Measurements from ENCODE around the gene ASB1. TPM values are rescaled to one million over a fixed set of nuclear protein-coding genes. Genes with fewer than 3 reads are reported as not detected.
A peak's percentile ranks its signal among the peaks of the same experiment; 100 is the strongest.

ASB1 gene
- total RNA-seq, 1 donor from 2014 or later = 33.9 TPM

GRCh38 chr2:238423561-238424312 lies 3.0 kb upstream of the ASB1 start:
- H3K27me3 Mint-ChIP-seq (ENCODE audit: unreplicated experiment) = no peaks in the 10 kb centered on the region
- H3K9me3 Mint-ChIP-seq (ENCODE audit: unreplicated experiment) = no peaks in the 10 kb centered on the region
- H3K36me3 Mint-ChIP-seq (ENCODE audit: unreplicated experiment) = peaks cover 1% of the 10 kb centered on the region
- DNase-seq (ENCODE audit: extremely low spot score, unreplicated experiment) = no peak
- H3K27ac Mint-ChIP-seq (ENCODE audit: unreplicated experiment) = no peak overlapping the region
- H3K4me3 Mint-ChIP-seq (ENCODE audit: unreplicated experiment) = no peak overlapping the region
- peaks cover 61% of the 10 kb centered on the region for H3K4me1 Mint-ChIP-seq (ENCODE audit: unreplicated experiment)
- TF ChIP-seq CTCF (IDR thresholded peaks at IDR 0.05) = no peak

- H3K4me1 Mint-ChIP-seq (ENCODE audit: unreplicated experiment) = peaks cover 60% of the 10 kb centered on the region
- no peak overlapping the region for H3K4me3 Mint-ChIP-seq (ENCODE audit: unreplicated experiment)
- H3K9me3 Mint-ChIP-seq (ENCODE audit: unreplicated experiment) = no peaks in the 10 kb centered on the region
- no peak for TF ChIP-seq CTCF (IDR thresholded peaks at IDR 0.05)
- H3K27ac Mint-ChIP-seq (ENCODE audit: unreplicated experiment) = no peak overlapping the region
- H3K27me3 Mint-ChIP-seq (ENCODE audit: unreplicated experiment) = no peaks in the 10 kb centered on the region
- peak; percentile 73 for DNase-seq (ENCODE audit: extremely low spot score, unreplicated experiment)
- H3K36me3 Mint-ChIP-seq (ENCODE audit: unreplicated experiment) = peaks cover 1% of the 10 kb centered on the region
These were observed 2.4 kb upstream of the ASB1 start for GRCh38 chr2:238424313-238424700.

- Mint-ChIP-seq H3K4me3 (ENCODE audit: unreplicated experiment) (peak overlapping the region; percentile 78), H3K9me3 (ENCODE audit: unreplicated experiment) (no peaks in the 10 kb centered on the region), H3K27me3 (ENCODE audit: unreplicated experiment) (no peaks in the 10 kb centered on the region), H3K36me3 (ENCODE audit: unreplicated experiment) (peaks cover 3% of the 10 kb centered on the region), H3K27ac (ENCODE audit: unreplicated experiment) (no peak overlapping the region), H3K4me1 (ENCODE audit: unreplicated experiment) (peaks cover 50% of the 10 kb centered on the region)
- DNase-seq (ENCODE audit: extremely low spot score, unreplicated experiment) = peak; percentile 42
- TF ChIP-seq CTCF (IDR thresholded peaks at IDR 0.05) = no peak
These were observed 1.2 kb upstream of the ASB1 start for GRCh38 chr2:238425505-238425978.

DNA sequence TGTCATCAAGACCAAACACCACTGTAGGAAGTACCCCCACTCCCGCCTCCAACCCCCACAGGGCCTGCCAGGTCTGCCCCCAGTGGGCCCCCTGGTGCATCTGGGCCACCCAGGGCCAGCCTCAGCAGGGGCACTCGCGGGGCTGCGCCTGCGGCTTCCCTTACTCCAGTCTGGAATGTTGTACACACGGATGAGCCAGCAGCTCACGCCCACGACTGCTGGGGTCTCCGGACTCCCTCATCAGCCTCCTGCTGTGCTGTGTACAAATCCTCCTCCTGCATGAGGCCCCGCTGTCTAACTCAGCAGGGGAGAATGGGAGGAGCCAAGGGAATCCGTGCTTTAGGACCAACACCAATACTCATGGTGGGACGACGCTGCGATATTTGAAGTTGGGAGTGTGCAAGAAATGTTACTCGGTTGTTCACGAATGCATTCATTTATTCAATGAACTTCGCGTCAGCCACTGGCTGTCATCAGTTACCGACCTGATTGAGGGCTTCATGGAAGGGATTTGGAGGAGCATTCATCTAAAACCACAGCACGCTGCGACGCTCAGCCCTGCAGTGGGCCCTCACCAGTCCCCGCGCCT lies 654 bp upstream of the ASB1 start:
- TF ChIP-seq CTCF (IDR thresholded peaks at IDR 0.05) = no peak
- H3K27ac Mint-ChIP-seq (ENCODE audit: unreplicated experiment) = peak overlapping the region; percentile 91
- no peak for DNase-seq (ENCODE audit: extremely low spot score, unreplicated experiment)
- peaks cover 45% of the 10 kb centered on the region for H3K4me1 Mint-ChIP-seq (ENCODE audit: unreplicated experiment)
- H3K27me3 Mint-ChIP-seq (ENCODE audit: unreplicated experiment) = no peaks in the 10 kb centered on the region
- peaks cover 6% of the 10 kb centered on the region for H3K36me3 Mint-ChIP-seq (ENCODE audit: unreplicated experiment)
- H3K9me3 Mint-ChIP-seq (ENCODE audit: unreplicated experiment) = no peaks in the 10 kb centered on the region
- peak overlapping the region; percentile 78 for H3K4me3 Mint-ChIP-seq (ENCODE audit: unreplicated experiment)

GRCh38 chr2:238427435-238428162 lies 872 bp downstream of the ASB1 start:
- no peak for TF ChIP-seq CTCF (IDR thresholded peaks at IDR 0.05)
- H3K27me3 Mint-ChIP-seq (ENCODE audit: unreplicated experiment) = no peaks in the 10 kb centered on the region
- peaks cover 10% of the 10 kb centered on the region for H3K36me3 Mint-ChIP-seq (ENCODE audit: unreplicated experiment)
- H3K27ac Mint-ChIP-seq (ENCODE audit: unreplicated experiment) = peak overlapping the region; percentile 87
- H3K4me3 Mint-ChIP-seq (ENCODE audit: unreplicated experiment) = peak overlapping the region; percentile 90
- DNase-seq (ENCODE audit: extremely low spot score, unreplicated experiment) = no peak
- no peaks in the 10 kb centered on the region for H3K9me3 Mint-ChIP-seq (ENCODE audit: unreplicated experiment)
- H3K4me1 Mint-ChIP-seq (ENCODE audit: unreplicated experiment) = peaks cover 34% of the 10 kb centered on the region

Data from osteocyte (in vitro differentiated cells).